ENCODE results near the gene PRXL2C. TPM values are rescaled to one million over a fixed set of nuclear protein-coding genes. Genes with fewer than 3 reads are reported as not detected.
"Not testable (repeated sequence)": the region's sequence is repeated elsewhere in the genome, so short reads cannot be mapped to it uniquely, and the experiment has no call there.

Gene PRXL2C, protein sequence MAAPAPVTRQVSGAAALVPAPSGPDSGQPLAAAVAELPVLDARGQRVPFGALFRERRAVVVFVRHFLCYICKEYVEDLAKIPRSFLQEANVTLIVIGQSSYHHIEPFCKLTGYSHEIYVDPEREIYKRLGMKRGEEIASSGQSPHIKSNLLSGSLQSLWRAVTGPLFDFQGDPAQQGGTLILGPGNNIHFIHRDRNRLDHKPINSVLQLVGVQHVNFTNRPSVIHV
- total RNA-seq (2014; rRNA removed) (9.7 and 15.2 TPM in 2 replicates), Bru-seq, nascent RNA (percentile 52 among the genes with signal in this experiment), BruChase-seq, experiment 1, labeled RNA remaining after a 6-hour chase (percentile 70 among the genes with signal in this experiment), BruChase-seq, experiment 2, labeled RNA remaining after a 2-hour chase (percentile 56 among the genes with signal in this experiment)
- long read RNA-seq, transcript PRXL2C-201 (6 exons, 2,863 nt) = major isoform, 5 of 12 reads
- long read RNA-seq, partial matches to known transcripts = 3 of 12 reads
- long read RNA-seq, other reads (novel, unspliced or antisense) = 4 of 12 reads

DNA sequence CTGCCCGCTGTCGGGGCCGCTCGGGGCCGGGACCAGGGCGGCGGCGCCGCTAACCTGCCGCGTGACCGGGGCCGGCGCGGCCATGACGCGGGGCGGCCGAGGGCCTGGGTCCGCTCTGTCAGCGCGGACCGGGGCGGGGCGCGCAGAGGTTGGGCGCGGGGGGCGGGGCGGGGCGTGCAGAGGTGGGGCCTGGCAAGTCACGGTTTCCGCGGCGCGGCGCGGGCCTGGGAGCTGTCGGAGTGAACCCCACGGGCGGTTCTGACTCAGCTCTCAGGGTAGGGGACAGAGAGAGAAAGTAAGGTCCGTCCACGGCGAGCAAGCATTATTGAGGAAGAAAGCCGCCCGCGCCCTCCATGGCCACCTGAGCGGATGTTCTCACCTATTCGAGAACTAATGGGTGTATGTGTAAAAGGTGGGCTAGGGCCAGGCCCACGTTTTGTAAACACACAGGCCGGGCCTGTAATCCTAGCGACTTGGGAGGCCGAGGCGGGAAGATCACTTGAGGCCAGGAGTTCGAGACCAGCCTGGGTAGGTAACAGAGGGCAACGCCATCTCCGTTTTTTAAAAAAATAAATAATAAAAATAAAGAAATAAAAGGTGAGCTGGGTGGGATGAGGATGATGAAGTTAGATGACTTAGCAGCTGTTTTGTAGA, at the start of gene PRXL2C:
TSS of gene PRXL2C (minus strand) at position 120 of the 654 bp plus-strand sequence. CDS start at position 84, 36 bp downstream.
- no TSS peak for BruUV-seq (replicated peaks)
- DNase-seq (peak; percentile 53), ATAC-seq (peak; percentile 75)
- peaks cover 17% of the 10 kb centered on the region; the same call in 1 of the 2 replicates for H3K4me1 ChIP-seq (ENCODE audit: insufficient read depth, low read length)
- no peak for TF ChIP-seq EZH2 (IDR thresholded peaks at IDR 0.05; ENCODE audit: low read length, unreplicated experiment)
- TF ChIP-seq EZH2phosphoT487 (IDR thresholded peaks at IDR 0.05; ENCODE audit: borderline replicate concordance, low read length) = no peak
- TF ChIP-seq, protein P1, sequence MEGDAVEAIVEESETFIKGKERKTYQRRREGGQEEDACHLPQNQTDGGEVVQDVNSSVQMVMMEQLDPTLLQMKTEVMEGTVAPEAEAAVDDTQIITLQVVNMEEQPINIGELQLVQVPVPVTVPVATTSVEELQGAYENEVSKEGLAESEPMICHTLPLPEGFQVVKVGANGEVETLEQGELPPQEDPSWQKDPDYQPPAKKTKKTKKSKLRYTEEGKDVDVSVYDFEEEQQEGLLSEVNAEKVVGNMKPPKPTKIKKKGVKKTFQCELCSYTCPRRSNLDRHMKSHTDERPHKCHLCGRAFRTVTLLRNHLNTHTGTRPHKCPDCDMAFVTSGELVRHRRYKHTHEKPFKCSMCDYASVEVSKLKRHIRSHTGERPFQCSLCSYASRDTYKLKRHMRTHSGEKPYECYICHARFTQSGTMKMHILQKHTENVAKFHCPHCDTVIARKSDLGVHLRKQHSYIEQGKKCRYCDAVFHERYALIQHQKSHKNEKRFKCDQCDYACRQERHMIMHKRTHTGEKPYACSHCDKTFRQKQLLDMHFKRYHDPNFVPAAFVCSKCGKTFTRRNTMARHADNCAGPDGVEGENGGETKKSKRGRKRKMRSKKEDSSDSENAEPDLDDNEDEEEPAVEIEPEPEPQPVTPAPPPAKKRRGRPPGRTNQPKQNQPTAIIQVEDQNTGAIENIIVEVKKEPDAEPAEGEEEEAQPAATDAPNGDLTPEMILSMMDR (conservative IDR thresholded peaks at IDR 0.05; ENCODE audit: low read depth, low read length) = no peak
- H3K27me3 ChIP-seq (ENCODE audit: low read length) = no peaks in the 10 kb centered on the region
- H3K79me2 ChIP-seq (ENCODE audit: low read length) = 0 out of 2 replicates have a peak, but pooled peaks cover 6% of the 10 kb centered on the region
- peak within 1 kb of the TSS; percentile 86 for H2AFZ ChIP-seq (ENCODE audit: low read length)
- no peaks in the 10 kb centered on the region for H4K20me1 ChIP-seq (ENCODE audit: low read length)
- H3K4me3 ChIP-seq (ENCODE audit: low read length) = peak within 1 kb of the TSS; percentile 85
- peaks cover 6% of the 10 kb centered on the region; the same call in 1 of the 2 replicates for H3K36me3 ChIP-seq (ENCODE audit: low read depth, low read length)
- peak within 1 kb of the TSS; percentile 85 for H3K9ac ChIP-seq (ENCODE audit: low read length)
- no peaks in the 10 kb centered on the region for H3K9me3 ChIP-seq (ENCODE audit: low read length)
- intact Hi-C loops (cut with micrococcal nuclease) = no loop called here
- H3K27ac ChIP-seq (ENCODE audit: low read length) = peak within 1 kb of the TSS; percentile 86
- peak within 1 kb of the TSS; percentile 86 for H3K4me2 ChIP-seq (ENCODE audit: low read length)
- CTCF ChIA-PET = interaction anchor here (0.6 kb wide), 2 partner anchors 533 to 1973 kb away, joined by 3 to 4 read pairs; no protein-coding TSS in a partner anchor
- no peaks in the 10 kb centered on the region for H3F3A ChIP-seq (ENCODE audit: low read length, unreplicated experiment)
- POLR2A ChIA-PET (ENCODE audit: unreplicated experiment) = interaction anchor here (1.2 kb wide), 1 partner anchor 206 kb away, joined by 8 read pairs; the partner anchor contains the start of gene HABP4
- no peaks in the 10 kb centered on the region for H3K9me2 ChIP-seq (replicated peaks; ENCODE audit: low read length)

DNA sequence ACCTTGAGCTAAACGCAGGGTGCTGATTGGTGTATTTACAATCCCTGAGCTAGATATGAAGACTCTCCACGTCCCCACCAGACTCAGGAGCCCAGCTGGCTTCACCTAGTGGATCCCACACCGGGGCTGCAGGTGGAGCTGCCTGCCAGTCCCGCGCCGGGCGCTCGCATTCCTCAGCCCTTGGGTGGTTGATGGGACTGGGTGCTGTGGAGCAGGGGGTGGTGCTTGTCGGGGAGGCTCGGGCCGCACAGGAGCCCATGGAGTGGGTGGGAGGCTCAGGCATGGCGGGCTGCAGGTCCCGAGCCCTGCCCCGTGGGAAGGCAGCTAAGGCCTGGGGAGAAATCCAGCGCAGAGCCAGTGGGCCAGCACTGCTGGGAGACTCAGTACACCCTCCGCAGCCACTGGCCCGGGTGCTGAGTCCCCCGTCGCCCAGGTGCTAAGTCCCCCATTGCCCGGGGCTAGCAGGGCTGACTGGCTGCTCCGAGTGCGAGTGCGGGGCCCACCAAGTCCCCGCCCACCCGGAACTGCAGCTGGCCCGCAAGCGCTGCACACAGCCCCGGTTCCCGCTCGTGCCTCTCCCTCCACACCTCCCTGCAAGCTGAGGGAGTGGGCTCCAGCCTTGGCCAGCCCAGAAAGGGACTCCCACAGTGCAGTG, 45.7 kb upstream of the PRXL2C start:
- intact Hi-C loops (cut with micrococcal nuclease); H3K4me3 ChIP-seq (ENCODE audit: low read length); CTCF ChIA-PET; DNase-seq; H3K9me2 ChIP-seq (replicated peaks; ENCODE audit: low read length); H3K9ac ChIP-seq (ENCODE audit: low read length); H3K27ac ChIP-seq (ENCODE audit: low read length); H2AFZ ChIP-seq (ENCODE audit: low read length); H3K4me1 ChIP-seq (ENCODE audit: insufficient read depth, low read length); H3K4me2 ChIP-seq (ENCODE audit: low read length); POLR2A ChIA-PET (ENCODE audit: unreplicated experiment); H3K79me2 ChIP-seq (ENCODE audit: low read length); ATAC-seq; H3K9me3 ChIP-seq (ENCODE audit: low read length); H3F3A ChIP-seq (ENCODE audit: low read length, unreplicated experiment); BruUV-seq (replicated peaks); H4K20me1 ChIP-seq (ENCODE audit: low read length); H3K27me3 ChIP-seq (ENCODE audit: low read length); H3K36me3 ChIP-seq (ENCODE audit: low read depth, low read length): not testable (repeated sequence)

DNA sequence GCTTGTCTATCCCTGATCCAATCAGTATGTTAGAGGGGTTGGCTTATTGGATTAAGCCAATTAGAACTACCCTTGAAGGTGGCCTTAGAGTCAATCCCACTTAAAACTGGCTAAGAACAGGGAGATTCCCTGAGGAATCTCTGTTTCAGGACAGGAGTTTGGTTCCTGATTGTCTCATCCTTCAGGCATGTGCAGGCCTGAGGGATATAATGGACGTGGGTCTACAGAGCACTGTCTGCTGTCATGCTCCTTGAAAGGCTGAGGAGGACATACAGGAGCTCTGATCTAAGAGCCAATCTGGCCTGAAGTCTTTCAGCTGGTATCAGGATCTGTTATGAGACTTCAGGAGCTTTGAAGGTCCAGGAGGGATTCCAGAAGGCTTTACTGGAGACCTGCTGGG, 36.2 kb upstream of the PRXL2C start:
- Histone ChIP-seq H3F3A (ENCODE audit: low read length, unreplicated experiment) (no peaks in the 10 kb centered on the region), H3K27ac (ENCODE audit: low read length) (no peak overlapping the region), H3K9ac (ENCODE audit: low read length) (no peak overlapping the region), H3K9me2 (replicated peaks; ENCODE audit: low read length) (no peaks in the 10 kb centered on the region), H4K20me1 (ENCODE audit: low read length) (no peaks in the 10 kb centered on the region), H2AFZ (ENCODE audit: low read length) (no peak overlapping the region), H3K36me3 (ENCODE audit: low read depth, low read length) (no peaks in the 10 kb centered on the region), H3K4me3 (ENCODE audit: low read length) (no peak overlapping the region), H3K4me2 (ENCODE audit: low read length) (no peak overlapping the region), H3K9me3 (ENCODE audit: low read length) (no peaks in the 10 kb centered on the region), H3K4me1 (ENCODE audit: insufficient read depth, low read length) (no peaks in the 10 kb centered on the region), H3K79me2 (ENCODE audit: low read length) (no peaks in the 10 kb centered on the region), H3K27me3 (ENCODE audit: low read length) (no peaks in the 10 kb centered on the region)
- no peak for ATAC-seq
- no peak for DNase-seq
- intact Hi-C loops (cut with micrococcal nuclease) = no loop called here
- POLR2A ChIA-PET (ENCODE audit: unreplicated experiment) = no interaction called here
- CTCF ChIA-PET = no interaction called here
- no peak for TF ChIP-seq EZH2 (IDR thresholded peaks at IDR 0.05; ENCODE audit: low read length, unreplicated experiment)
- TF ChIP-seq, protein P1 (conservative IDR thresholded peaks at IDR 0.05; ENCODE audit: low read depth, low read length) = no peak
- BruUV-seq (replicated peaks) = no TSS peak
